Common myeloid progenitor, CD34-positive (primary cell): Measurements from ENCODE around the gene HTT.

Experiments used
- CTCF ChIA-PET: fragments of 350-600 bp; sonication (Branson Sonifier 250); formaldehyde crosslinking; loops from one replicate; lab custom pipeline; 2021; ENCODE audit warnings: antibody characterized with exemption; lab: Charles Lee
- POLR2A ChIA-PET: fragments of 350-600 bp; sonication (Branson Sonifier 250); formaldehyde crosslinking; loops from one replicate; lab custom pipeline; 2021; ENCODE audit warnings: antibody characterized with exemption; lab: Charles Lee
- DNase-seq, 3 donors: peaks; one replicate each; pipeline versions ENCODE4 v3.0.0 to v3.0.0-alpha.2; 2013
- H3K27ac ChIP-seq, 2 experiments: 1 replicate in 1 of 2; 2 replicates in 1 of 2; pipeline ENCODE4 v1.7.0; 2013; ENCODE audit warnings: inconsistent platforms in 2 of 2, low read length in 2 of 2, mild to moderate bottlenecking in 2 of 2, low read depth in 1 of 2, moderate library complexity in 1 of 2; ENCODE audit not compliant: severe bottlenecking in 2 of 2, insufficient read depth in 1 of 2, poor library complexity in 1 of 2
- H3K27me3 ChIP-seq, 5 experiments: replicated peaks in 2 of 5; 1 replicate in 3 of 5; 2 replicates in 2 of 5; pipeline versions ENCODE4 v1.6.1 to v1.7.0; 2013; ENCODE audit warnings: low read length in 4 of 5, mild to moderate bottlenecking in 2 of 5, moderate library complexity in 2 of 5, inconsistent platforms in 1 of 5; ENCODE audit not compliant: insufficient read depth in 5 of 5, control insufficient read depth in 4 of 5
- H3K36me3 ChIP-seq, 4 experiments: 1 replicate in 2 of 4; 2 replicates in 2 of 4; pipeline versions ENCODE4 v1.6.1 to v1.7.0; 2013; ENCODE audit warnings: low read length in 3 of 4, control low read depth in 1 of 4, mild to moderate bottlenecking in 1 of 4; ENCODE audit not compliant: control insufficient read depth in 4 of 4, insufficient read depth in 4 of 4
- H3K4me1 ChIP-seq, 4 experiments: 1 replicate in 3 of 4; 2 replicates in 1 of 4; pipeline versions ENCODE4 v1.6.1 to v1.7.1; 2013; ENCODE audit warnings: low read length in 3 of 4, mild to moderate bottlenecking in 3 of 4, control low read depth in 1 of 4, inconsistent platforms in 1 of 4, moderate library complexity in 1 of 4; ENCODE audit not compliant: control insufficient read depth in 4 of 4, insufficient read depth in 4 of 4; ENCODE audit errors: control extremely low read depth in 1 of 4
- H3K4me3 ChIP-seq, 7 experiments: 1 replicate in 4 of 7; 2 replicates in 3 of 7; pipeline versions ENCODE4 v1.5.1 to v1.7.0; 2013; ENCODE audit warnings: mild to moderate bottlenecking in 7 of 7, low read length in 6 of 7, moderate library complexity in 6 of 7, inconsistent platforms in 2 of 7, low read depth in 2 of 7, control low read depth in 1 of 7; ENCODE audit not compliant: insufficient read depth in 4 of 7, control insufficient read depth in 1 of 7; ENCODE audit errors: extremely low read depth in 1 of 7
- H3K9me3 ChIP-seq, 5 experiments: 1 replicate in 4 of 5; 2 replicates in 1 of 5; pipeline versions ENCODE4 v1.6.1 to v1.7.1; 2013; ENCODE audit warnings: low read length in 4 of 5, mild to moderate bottlenecking in 2 of 5, inconsistent platforms in 1 of 5, low read depth in 1 of 5, moderate library complexity in 1 of 5; ENCODE audit not compliant: control insufficient read depth in 4 of 5, insufficient read depth in 2 of 5; ENCODE audit errors: control extremely low read depth in 1 of 5
- WGBS: methylation state at CpG from one replicate; pipeline ENCODE4 v1.1.5; 2013; ENCODE audit not compliant: insufficient coverage; 5-methylcytosine and 5-hydroxymethylcytosine counted together

Gene HTT

GRCh38 chr4:3079694-3080123 is 5.2 kb downstream of the HTT start:
- CTCF ChIA-PET: interaction anchor here (0.6 to 1.0 kb wide), 7 partner anchors 10 to 102 kb away, joined by 3 to 4 read pairs (median 3); no protein-coding TSS in a partner anchor
- Histone ChIP-seq H3K9me3 (no peaks in the 10 kb centered on the region), H3K27ac (peak overlapping the region; percentile 68 to 75), H3K36me3 (no peaks in the 10 kb centered on the region), H3K27me3 (no peaks in the 10 kb centered on the region), H3K4me1 (peaks cover 28 to 81% (median 62%) of the 10 kb centered on the region in 4 experiments), H3K4me3 (peak overlapping the region in 4 of 7 experiments; percentile 12 to 57 (median 33))
- peak; percentile 96 to 100 (median 99) for DNase-seq
- 0% methylated on average over 6 of the region's 6 CpGs for WGBS
- POLR2A ChIA-PET: interaction anchor here (0.6 kb wide), 3 partner anchors 87 to 242 kb away, joined by 3 to 6 read pairs (median 4); no protein-coding TSS in a partner anchor

DNA sequence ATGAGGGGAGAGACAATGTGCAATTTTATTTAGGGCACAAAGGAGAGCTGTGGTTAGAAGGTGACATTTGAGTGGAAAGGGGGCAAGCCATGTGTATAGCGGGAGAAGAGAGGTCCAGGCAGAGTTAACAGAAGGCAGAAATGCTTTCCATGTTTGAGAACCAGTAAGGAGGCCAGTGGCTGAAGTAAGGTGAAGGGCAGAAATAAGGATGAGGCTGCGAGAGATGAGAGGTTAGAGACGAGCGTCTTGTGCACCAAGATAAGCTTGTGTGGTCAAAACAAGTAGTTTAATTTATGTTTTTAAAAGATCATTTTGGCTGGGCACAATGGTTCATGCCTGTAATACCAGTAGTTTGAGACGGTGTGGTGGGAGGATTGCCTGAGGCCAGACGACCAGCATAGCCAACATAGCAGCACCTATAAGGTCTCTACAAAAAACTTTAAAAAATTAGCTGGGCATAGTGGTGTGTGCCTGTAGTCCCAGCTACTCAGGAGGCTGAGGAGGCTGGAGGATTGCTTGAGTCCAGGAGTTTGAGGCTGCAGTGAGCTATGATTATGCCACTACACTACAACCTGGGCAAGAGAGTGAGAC is 8.5 kb downstream of the HTT start:
- Histone ChIP-seq H3K27ac (peak overlapping the region; percentile 26 to 67), H3K9me3 (no peaks in the 10 kb centered on the region), H3K4me3 (peak overlapping the region in 4 of 7 experiments; percentile 6 to 58 (median 29)), H3K36me3 (peaks cover 0 to 9% (median 4%) of the 10 kb centered on the region in 4 experiments), H3K4me1 (peaks cover 17 to 65% (median 38%) of the 10 kb centered on the region in 4 experiments), H3K27me3 (no peaks in the 10 kb centered on the region)
- peak; percentile 40 to 82 (median 69) for DNase-seq
- POLR2A ChIA-PET: interaction anchor here (0.7 kb wide), 1 partner anchor 40 kb away, joined by 3 read pairs; no protein-coding TSS in a partner anchor
- CTCF ChIA-PET: interaction anchor here (0.7 to 2.9 kb wide), 7 partner anchors 12 to 53 kb away, joined by 3 to 12 read pairs (median 4); no protein-coding TSS in a partner anchor
- WGBS: 24% methylated on average over 4 of the region's 6 CpGs

DNA sequence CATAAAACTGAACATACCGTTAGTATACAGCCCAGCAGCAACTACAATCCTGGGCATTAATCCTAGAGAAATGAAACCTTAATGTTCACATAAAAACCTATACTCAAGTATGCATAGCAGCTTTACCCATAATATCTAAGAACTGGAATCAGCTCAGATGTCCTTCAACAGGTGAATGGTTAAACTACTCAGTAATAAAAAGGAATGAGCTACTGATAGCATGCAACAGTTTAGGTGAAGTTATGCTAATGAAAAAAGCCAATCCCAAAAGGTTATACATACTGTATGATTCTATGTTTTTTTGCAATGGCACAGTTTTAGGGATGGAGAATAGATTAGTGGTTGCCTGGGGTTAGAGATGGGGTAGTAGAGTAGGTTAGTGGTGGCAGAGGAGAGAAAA is 9.3 kb downstream of the HTT start:
- WGBS: no CpG with 5 or more reads among the region's 1 CpG
- no peak for DNase-seq
- CTCF ChIA-PET: interaction anchor here (0.9 to 2.9 kb wide), 6 partner anchors 12 to 52 kb away, joined by 3 to 12 read pairs (median 4); no protein-coding TSS in a partner anchor

GRCh38 chr4:3085948-3086670 is 11.6 kb downstream of the HTT start:
- H3K27me3 ChIP-seq: no peaks in the 10 kb centered on the region
- CTCF ChIA-PET: interaction anchor here (1.0 kb wide), 1 partner anchor 14 kb away, joined by 5 read pairs; no protein-coding TSS in a partner anchor

More for the DNA sequence above, 9.3 kb downstream of the HTT start:
- no peaks in the 10 kb centered on the region for H3K9me3 ChIP-seq
- no peak overlapping the region for H3K4me3 ChIP-seq
- peak overlapping the region in 1 of 2 experiments; percentile 26 for H3K27ac ChIP-seq
- peaks cover 17 to 58% (median 32%) of the 10 kb centered on the region in 4 experiments for H3K4me1 ChIP-seq
- peaks cover 0 to 13% (median 7%) of the 10 kb centered on the region in 4 experiments for H3K36me3 ChIP-seq
- POLR2A ChIA-PET: no interaction called here
- H3K27me3 ChIP-seq: no peaks in the 10 kb centered on the region

GRCh38 chr4:3087115-3087797 is 12.8 kb downstream of the HTT start:
- ChIA-PET POLR2A (no interaction called here), CTCF (interaction anchor here (1.0 kb wide), 1 partner anchor 13 kb away, joined by 5 read pairs; no protein-coding TSS in a partner anchor)
- Histone ChIP-seq H3K36me3 (peaks cover 2 to 19% (median 9%) of the 10 kb centered on the region in 4 experiments), H3K27ac (no peak overlapping the region), H3K9me3 (no peaks in the 10 kb centered on the region), H3K4me1 (peaks cover 6 to 29% (median 12%) of the 10 kb centered on the region in 4 experiments), H3K4me3 (no peak overlapping the region), H3K27me3 (no peaks in the 10 kb centered on the region)
- DNase-seq: no peak
- WGBS: 91% methylated on average over 2 of the region's 4 CpGs

More at GRCh38 chr4:3085948-3086670, 11.6 kb downstream of the HTT start:
- no peaks in the 10 kb centered on the region for H3K9me3 ChIP-seq
- H3K27ac ChIP-seq: peak overlapping the region in 1 of 2 experiments; percentile 41
- DNase-seq: no peak
- peaks cover 2 to 19% (median 9%) of the 10 kb centered on the region in 4 experiments for H3K36me3 ChIP-seq
- no peak overlapping the region for H3K4me3 ChIP-seq
- H3K4me1 ChIP-seq: peaks cover 12 to 38% (median 17%) of the 10 kb centered on the region in 4 experiments
- 95% methylated on average over 9 of the region's 10 CpGs for WGBS
- POLR2A ChIA-PET: no interaction called here

GRCh38 chr4:3091464-3091863 is 17.0 kb downstream of the HTT start:
- Histone ChIP-seq H3K4me1 (peaks cover 0 to 3% (median under 1%) of the 10 kb centered on the region in 4 experiments), H3K9me3 (no peaks in the 10 kb centered on the region), H3K4me3 (no peak overlapping the region), H3K27ac (no peak overlapping the region), H3K27me3 (no peaks in the 10 kb centered on the region), H3K36me3 (peaks cover 9 to 41% (median 20%) of the 10 kb centered on the region in 4 experiments)
- ChIA-PET POLR2A (no interaction called here), CTCF (no interaction called here)
- no CpG with 5 or more reads among the region's 5 CpGs for WGBS
- no peak for DNase-seq
